Fibroblast of peridontal ligament (primary cell): ENCODE data around the gene PHC2.

ENCODE experiments used
- DNase-seq: peaks from one replicate; pipeline ENCODE4 v3.0.0-alpha.2; 2010; ENCODE audit errors: extremely low read depth

Gene PHC2

DNA sequence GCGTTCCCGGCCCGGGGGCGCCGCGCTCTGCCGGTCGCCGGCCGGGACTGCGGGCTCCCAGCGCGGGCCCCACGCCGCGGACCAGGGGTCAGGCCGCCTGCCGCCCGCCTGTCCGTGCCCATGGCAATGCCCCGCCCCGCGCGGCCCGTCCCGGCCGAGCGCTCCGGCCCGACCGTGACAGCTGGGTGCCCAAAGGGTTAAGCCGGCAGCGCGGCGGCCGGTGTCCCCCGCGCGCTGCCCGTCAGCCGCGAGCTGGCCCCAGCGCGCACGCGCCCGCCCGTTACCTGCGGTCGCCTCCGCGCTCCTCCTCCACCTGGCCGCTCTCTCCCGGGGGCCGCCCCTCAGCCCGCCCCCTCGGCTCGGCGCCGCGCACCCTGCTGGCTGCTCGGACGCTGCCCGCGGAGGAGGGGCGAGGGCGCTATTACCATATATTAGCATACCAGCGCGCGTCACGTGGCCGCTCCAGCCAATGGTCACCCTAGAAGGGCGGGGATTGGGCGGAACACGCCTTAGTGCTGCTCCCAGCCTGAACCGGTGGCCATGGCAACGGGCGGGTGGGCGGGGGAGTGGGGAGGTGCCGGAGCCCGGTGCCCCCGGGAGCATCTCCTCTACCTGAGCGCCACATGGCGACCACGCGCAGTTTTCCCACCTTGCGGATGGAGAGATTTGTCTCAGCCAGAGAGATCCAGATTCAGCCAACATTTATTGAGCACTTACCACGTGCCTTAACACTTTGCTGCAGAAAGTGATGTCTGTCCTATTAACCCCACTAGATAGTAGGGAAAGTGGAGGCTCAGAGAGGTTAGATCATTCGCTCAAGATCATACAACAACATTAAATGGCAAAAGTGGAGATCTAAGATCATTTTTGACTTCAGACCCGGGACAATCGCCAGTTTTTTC, at the start of gene PHC2:
Gene PHC2 (minus strand): TSS at position 404 of the 902 bp plus-strand sequence. CDS start 55,556 bp downstream, outside the sequence.
- DNase-seq: peak; percentile 92

- DNase-seq: no peak
These were observed 46.6 kb upstream of the PHC2 start for GRCh38 chr1:33477451-33477850.

- no peak for DNase-seq
These were observed 43.0 kb upstream of the PHC2 start for GRCh38 chr1:33473900-33474299.

GRCh38 chr1:33472269-33472980, 41.5 kb upstream of the PHC2 start, which contains the start of gene ZSCAN20:
ZSCAN20 (plus strand) TSS chr1:33472645; CDS start chr1:33479289, 6,644 bp downstream.
- DNase-seq: peak; percentile 98

- no peak for DNase-seq
These were observed 40.5 kb upstream of the PHC2 start for GRCh38 chr1:33471416-33471815.

DNA sequence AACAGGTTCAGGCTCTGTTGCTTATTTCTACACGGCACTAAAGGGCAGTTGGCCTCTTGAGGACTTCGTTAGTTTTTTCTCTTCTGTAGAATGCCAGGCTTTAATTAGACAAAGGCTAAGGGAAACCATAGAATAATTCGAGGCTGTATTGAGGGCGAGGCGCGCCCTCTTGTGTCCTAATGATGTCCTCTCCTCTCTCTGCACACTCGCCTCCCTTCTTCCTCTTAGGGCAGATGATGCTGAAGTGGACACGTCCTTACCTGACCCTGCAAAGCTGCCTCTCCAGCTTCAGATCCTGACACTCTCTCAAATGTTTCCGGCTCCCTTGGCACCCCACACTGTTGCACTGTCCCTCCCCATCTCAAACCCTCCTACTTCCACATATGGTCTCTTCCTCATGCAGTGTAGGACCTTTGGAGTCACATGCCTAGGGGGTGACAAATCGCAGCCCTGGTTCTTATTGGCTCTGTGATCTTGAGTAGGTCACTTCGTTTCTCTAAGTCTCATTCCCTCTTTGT, 39.7 kb upstream of the PHC2 start:
- peak; percentile 90 for DNase-seq

- no peak for DNase-seq
These were observed 38.8 kb upstream of the PHC2 start for GRCh38 chr1:33469691-33470090.

- peak; percentile 50 for DNase-seq
These were observed 38.1 kb upstream of the PHC2 start for GRCh38 chr1:33468967-33469366.

DNA sequence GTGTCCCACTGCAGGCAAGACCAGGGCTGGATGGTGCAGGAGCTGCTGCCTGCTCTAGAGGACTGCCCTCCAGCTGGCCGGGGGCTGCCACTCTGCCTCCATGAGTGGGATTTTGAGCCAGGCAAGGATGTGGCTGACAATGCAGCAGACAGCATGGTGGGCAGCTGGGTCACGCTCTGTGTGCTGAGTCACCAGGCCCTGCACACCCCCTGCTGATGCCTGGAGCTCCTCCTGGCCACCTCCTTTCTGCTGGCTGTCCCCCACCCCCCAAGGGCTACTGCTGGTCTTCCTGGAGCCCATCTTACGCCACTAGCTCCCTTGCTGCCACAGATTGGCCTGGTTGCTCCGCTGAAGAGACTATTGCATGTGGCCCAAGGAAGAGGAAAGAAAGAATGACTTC, 37.6 kb upstream of the PHC2 start:
- no peak for DNase-seq

DNA sequence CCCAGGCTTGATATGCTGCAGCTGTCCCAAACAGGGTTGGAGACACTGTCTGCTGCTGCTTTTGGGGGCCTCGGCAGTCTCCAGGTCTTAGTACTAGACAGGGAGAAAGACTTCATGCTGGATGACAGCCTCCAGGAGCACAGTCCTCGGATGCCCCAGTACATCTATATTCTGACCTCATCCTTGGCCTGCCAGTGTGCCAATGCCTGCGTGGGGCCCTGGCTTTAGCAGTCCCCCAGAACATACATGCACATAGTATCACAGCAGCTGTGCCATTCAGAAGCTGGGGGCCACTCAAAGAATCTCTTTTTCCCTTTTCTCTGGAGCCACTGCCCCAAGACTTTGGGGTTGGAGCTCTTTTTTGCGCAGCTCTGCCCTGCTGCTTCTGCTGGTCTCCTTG, 37.1 kb upstream of the PHC2 start:
- no peak for DNase-seq

- DNase-seq: no peak
These were observed 35.3 kb upstream of the PHC2 start for GRCh38 chr1:33466159-33466558.

DNA sequence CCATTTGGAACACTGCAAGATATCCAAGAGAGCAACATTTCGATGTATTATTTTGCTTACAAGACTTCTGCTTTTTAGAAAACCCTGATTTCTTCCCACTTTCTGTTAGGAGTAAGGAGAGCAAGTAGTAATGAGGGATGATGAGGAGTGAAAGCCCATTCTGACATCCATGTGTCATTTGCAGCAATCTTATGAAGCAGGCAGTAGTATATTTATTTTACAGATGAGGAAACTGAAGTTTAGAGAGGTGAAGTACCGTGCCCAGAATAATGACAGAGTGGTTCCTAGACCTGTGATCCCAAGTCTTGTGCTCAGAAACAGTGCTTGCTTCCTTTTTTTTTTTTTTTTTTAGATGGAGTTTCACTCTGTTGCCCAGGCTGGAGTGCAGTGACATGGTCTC, 34.4 kb upstream of the PHC2 start:
- no peak for DNase-seq

DNA sequence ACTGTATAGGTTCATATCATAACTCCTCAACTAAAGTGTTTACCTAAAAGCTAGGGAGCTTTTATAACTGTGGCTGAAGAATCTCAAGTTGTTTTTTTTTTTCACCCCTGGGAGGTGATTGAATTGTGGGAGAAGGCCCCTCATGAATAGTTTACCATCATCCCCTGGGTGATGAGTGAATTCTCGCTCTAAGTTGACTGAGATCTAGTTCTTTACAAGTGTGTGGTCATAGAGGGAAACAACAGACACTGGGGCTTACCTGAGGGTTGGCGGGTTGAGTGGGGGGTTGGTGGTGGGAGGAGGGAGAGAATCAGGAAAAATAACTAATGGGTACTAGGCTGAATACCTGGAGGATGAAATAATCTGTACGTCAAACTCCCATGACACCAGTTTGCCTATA, 33.7 kb upstream of the PHC2 start:
- no peak for DNase-seq

DNA sequence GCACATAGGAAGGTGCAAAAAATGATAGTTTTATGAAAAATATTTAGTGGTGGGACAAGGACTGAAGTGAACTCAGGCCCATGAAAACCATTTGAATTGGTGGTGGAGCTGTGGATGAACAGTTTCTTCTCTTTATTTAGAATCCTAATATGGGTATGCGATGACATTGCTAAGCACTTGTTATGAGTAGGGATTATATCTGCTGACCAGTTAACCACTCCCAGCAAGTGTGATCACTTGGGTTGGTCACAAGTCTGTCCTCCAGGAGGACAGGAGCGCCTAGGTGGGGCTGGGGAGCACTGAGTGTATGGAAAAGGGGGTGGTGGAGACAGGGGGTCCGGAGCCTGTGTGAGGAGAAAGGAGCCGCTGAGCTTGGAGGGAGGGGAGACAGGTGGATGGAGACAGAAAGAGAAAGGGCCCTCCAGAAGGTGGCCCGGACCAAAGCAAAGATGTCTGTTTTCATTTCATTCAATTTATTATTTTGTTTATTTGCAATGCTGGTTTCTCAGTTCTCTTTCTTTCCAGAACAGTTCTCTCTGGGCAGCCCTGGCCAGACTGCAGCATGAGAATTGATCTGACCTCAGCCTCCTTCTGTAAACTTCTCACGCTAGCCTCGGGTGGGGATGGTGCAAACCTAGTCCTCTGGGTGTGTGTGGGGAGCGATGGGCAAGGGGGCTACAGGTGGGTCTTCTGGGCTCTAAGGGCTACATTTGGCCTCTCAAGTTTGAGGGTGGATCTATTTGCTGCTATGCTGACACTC, 31.7 kb upstream of the PHC2 start:
- DNase-seq: no peak

- DNase-seq: no peak
These were observed 30.2 kb upstream of the PHC2 start for GRCh38 chr1:33460947-33461629.

GRCh38 chr1:33460144-33460543, 29.2 kb upstream of the PHC2 start:
- no peak for DNase-seq

GRCh38 chr1:33459691-33460090, 28.8 kb upstream of the PHC2 start:
- DNase-seq: peak; percentile 38

DNA sequence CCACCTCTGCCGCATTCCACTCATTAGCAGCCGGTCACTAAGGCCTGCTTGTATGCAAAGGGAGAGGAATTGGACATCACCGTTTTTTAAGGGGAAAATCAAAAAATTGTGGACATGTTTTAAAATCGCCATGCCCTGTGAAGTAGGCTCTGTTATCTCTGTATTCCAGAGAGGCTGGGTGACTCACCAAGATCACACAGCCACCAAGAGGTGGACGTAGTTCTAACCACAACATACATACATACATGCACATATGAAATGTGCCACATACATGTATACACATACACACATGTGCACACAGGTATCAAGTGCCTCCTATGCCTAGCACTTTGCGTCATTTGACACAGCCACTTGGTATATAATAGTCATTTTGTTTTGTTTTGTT, 25.6 kb upstream of the PHC2 start:
- DNase-seq: no peak

- DNase-seq: peak; percentile 93
These were observed 24.9 kb upstream of the PHC2 start for GRCh38 chr1:33455539-33456501.

DNA sequence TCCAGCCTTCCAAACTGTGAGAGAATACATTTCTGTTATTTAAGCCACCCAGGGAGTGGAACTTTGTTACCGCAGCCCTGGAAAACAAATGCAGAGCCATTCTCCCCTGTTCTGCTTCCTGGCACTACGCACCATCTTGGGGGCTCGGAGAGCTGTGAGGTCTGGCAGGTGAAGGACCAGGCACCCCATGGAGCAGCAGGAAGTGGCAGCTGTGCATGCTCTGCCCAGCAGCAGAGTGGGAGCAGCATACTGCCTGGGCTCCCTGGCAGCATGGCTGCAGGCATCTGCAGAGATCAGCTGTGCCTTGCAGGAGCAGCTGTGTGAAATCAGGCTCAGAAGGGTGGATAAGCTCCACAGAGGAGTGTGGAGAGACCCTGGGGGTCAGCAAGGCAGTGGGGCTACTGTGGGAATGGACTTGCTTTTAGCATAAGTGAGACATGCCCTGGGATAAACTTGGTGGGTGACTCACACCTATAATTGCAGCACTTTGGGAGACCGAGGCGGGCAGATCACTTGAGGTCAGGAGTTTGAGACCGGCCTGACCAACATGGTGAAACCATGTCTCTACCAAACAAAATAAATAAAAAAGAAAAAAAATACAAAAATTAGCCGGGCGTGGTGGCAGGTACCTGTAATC, 23.9 kb upstream of the PHC2 start:
- peak; percentile 37 for DNase-seq
